Urinary bladder (tissue), 4 donors: Measurements from ENCODE around the gene TFE3. TPM values are rescaled to one million over a fixed set of nuclear protein-coding genes. Genes with fewer than 3 reads are reported as not detected.

Source experiments
- DNase-seq: peaks from one replicate; pipeline ENCODE4 v3.0.0-alpha.2; 2015; ENCODE audit errors: extremely low spot score
- H3K27ac ChIP-seq: one replicate; pipeline ENCODE4 v1.5.1; 2013; ENCODE audit warnings: low read depth, mild to moderate bottlenecking, moderate library complexity
- H3K36me3 ChIP-seq: one replicate; pipeline ENCODE4 v1.6.1; 2013; ENCODE audit warnings: mild to moderate bottlenecking, moderate library complexity; ENCODE audit not compliant: insufficient read depth
- H3K4me1 ChIP-seq: one replicate; pipeline ENCODE4 v1.6.1; 2013; ENCODE audit warnings: mild to moderate bottlenecking, moderate library complexity; ENCODE audit not compliant: insufficient read depth
- H3K4me3 ChIP-seq: one replicate; pipeline ENCODE4 v1.5.1; 2013; ENCODE audit warnings: low read depth, low read length
- WGBS: extraction: QIAGEN DNeasy Blood & Tissue Kit; methylation state at CpG from one replicate; pipeline ENCODE4 v1.1.7; 2013; 5-methylcytosine and 5-hydroxymethylcytosine counted together
- polyA plus RNA-seq: library from polyadenylated mRNA; stranded (reverse); fragments of 200-250 nt; gene quantifications from one replicate; pipeline ENCODE4 v1.2.3, GENCODE V29; 2013
- total RNA-seq: library from RNA; depleted of rRNA; stranded (reverse); fragments of >200 nt; gene quantifications from one replicate; pipeline ENCODE4 v1.2.3, GENCODE V29; 2014
- donor health status: healthy with polysubstance abuse.
- donor health status: healthy.

Gene TFE3
- total and polyA plus RNA-seq, 2 donors: 11.7 to 63.5 TPM

DNA sequence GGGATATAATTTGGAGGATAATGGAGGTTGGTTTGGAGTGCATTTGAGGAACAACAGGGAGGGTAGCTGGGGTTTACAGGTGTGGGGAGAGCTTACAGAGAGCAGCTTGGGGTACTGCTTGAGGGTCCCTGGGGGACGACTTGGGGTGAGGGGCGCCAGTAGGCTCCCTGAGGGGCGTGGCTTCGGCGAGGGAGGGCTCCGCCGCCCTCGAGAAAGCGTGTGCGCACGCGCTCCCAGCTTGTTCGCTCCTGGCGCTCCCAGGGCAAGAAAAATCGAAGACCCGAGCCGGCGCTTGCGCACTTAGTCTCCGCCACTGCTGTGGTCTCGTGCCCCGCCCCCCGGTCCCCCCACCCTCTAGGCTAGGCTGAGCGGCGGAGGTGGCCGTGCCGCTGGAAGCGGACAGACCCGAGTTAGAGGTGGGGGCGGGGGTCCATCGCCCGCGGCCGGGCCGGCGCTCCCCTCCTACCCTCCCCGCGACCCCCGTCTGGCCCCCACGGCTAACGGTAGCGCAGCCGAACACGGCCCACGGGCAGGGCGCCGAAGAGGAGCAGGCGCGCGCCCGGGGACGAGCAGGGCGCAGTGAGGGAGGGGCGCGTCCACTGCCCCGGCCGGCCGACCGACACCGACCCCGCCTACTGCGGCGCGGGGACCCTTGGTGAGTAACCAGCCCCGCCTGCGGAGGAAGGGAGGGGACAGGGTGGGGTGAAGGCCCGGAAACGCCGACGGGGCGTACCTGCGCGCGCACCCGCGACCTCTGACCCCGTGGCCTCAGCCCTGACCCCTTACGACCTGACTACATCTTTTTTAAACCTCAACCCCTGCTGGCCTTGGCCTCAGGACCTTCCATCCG lies 10.3 kb upstream of the TFE3 start:
- no peak for DNase-seq
- WGBS: under 1% methylated on average over 56 of the region's 79 CpGs

DNA sequence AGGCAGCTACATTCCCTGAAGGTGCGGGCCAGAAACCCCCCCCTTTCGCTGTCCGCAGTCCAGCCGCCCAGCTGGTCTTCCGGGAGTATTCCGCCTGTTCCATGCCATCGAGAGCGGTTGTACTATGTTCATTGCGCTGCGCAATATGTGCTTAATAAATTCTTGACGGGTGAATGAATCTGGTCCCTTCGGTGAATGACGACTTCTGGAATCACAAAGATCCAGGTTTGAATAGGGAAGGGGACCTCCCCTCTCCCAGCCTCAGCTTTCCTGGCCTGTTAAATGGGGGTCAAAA lies 777 bp upstream of the TFE3 start:
- Histone ChIP-seq H3K27ac (peak overlapping the region; percentile 79), H3K4me1 (peaks cover 2% of the 10 kb centered on the region), H3K4me3 (no peak overlapping the region), H3K36me3 (no peaks in the 10 kb centered on the region)
- WGBS: 16% methylated on average over 13 of the region's 13 CpGs
- no peak for DNase-seq

More for the DNA sequence above, 10.3 kb upstream of the TFE3 start:
- H3K27ac ChIP-seq: peak overlapping the region; percentile 89
- H3K36me3 ChIP-seq: no peaks in the 10 kb centered on the region
- H3K4me3 ChIP-seq: peak overlapping the region; percentile 86
- H3K4me1 ChIP-seq: peaks cover 4% of the 10 kb centered on the region

DNA sequence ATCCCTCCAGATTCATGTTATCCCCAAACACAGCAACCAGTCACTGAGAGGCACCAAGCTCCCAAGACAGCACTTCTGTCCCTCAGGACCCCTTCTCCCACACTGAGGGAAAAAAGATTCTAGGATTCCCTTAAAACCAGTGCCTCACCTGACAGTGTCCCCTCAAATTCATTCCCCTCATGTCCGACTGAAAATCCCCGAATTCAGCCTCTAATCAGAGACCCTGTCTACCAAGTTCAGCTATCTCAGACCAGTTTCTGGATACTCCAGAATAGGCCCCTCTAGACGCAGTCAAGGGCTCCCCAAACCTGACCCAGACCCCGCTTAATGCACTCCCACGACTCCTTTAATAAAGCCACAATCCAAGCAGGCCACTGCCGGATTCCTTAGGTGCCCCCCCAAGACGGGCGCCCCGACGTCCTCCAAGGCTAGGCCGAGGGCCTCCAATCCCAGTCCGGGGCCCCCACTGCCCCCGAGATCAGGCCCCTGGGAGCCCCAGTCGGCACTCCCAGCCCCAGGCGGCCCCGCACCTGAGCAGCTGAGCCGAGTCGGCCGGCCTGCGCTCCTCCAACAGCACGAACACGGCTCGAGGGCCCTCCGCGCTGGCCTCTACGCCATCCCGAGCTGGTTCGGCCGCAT lies 457 bp downstream of the TFE3 start:
- H3K27ac ChIP-seq: peak overlapping the region; percentile 99
- no peak for DNase-seq
- 0% methylated on average over 29 of the region's 29 CpGs for WGBS
- peaks cover 2% of the 10 kb centered on the region for H3K4me1 ChIP-seq
- H3K4me3 ChIP-seq: peak overlapping the region; percentile 89
- H3K36me3 ChIP-seq: no peaks in the 10 kb centered on the region

DNA sequence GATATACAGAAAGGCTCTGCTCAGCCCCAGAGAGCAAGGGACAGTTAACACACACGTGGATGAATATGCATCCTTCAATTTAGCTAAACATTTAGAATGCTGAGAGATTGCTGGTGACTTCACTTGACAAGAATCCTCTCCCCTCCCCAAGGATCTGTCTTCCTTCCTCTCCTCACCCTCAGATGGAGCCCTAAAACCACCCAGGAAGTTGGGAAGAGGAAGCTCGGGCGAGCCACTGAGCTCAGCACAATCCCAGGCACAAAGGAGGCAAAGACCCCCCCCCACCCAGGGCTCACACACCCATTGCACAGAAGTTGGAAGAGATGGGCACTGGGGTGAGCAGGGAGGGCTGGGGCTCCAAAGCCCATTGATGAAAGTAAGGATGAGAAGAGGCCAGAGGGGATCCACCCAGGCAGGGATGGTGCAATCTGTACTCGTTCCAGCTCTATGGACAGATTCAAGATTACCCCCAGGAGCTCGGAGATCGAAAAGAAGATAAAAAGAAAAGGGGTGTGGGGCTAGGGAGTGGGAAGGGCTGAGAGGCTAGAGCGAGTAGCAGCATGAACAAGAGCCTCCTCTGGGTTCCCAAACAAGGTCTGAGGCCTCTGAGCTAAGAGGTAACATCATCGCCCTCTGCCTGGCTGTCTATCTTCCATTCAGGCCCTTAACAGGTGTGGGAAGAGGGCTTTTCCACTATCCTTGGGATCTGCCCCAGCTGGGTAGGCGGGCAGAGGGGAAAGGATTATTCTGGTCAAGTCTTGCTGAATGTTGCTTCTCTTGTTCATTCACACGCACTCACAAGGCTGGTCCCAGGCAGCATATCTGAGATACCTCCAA lies 1.2 kb downstream of the TFE3 start:
- DNase-seq: no peak
- Histone ChIP-seq H3K36me3 (no peaks in the 10 kb centered on the region), H3K4me1 (peaks cover 2% of the 10 kb centered on the region), H3K27ac (peak overlapping the region; percentile 99), H3K4me3 (peak overlapping the region; percentile 89)
- 3% methylated on average over 10 of the region's 10 CpGs for WGBS

DNA sequence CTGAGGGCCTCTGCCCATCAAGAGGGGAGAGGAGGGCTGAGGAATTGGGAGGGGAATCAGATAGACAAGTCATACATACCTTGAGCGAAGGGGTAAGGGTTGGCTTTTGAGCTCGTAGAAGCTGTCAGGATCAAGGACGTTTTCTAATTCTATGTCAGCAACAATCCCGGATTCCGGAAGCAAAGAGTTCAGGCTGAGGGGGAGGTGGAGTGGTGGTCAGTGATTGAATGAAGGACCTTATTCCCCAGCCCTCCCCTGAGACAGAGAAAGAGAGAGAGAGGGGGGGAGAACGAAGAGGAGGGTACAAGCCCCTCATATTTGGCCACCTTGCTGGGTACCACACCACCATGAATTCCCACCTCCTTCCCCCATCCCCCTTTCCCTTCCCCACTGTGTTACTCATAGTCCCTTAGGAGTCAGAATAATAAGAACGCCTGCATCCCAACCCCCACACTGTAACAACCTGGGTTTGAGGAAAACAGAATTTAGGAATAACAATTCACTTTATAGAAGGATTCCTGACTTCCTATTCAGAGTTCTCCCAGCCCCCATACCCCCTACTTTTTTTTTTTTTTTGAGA lies 2.7 kb downstream of the TFE3 start:
- WGBS: 15% methylated on average over 7 of the region's 7 CpGs
- Histone ChIP-seq H3K36me3 (no peaks in the 10 kb centered on the region), H3K4me3 (no peak overlapping the region), H3K27ac (peak overlapping the region; percentile 67), H3K4me1 (peaks cover 2% of the 10 kb centered on the region)
- no peak for DNase-seq

DNA sequence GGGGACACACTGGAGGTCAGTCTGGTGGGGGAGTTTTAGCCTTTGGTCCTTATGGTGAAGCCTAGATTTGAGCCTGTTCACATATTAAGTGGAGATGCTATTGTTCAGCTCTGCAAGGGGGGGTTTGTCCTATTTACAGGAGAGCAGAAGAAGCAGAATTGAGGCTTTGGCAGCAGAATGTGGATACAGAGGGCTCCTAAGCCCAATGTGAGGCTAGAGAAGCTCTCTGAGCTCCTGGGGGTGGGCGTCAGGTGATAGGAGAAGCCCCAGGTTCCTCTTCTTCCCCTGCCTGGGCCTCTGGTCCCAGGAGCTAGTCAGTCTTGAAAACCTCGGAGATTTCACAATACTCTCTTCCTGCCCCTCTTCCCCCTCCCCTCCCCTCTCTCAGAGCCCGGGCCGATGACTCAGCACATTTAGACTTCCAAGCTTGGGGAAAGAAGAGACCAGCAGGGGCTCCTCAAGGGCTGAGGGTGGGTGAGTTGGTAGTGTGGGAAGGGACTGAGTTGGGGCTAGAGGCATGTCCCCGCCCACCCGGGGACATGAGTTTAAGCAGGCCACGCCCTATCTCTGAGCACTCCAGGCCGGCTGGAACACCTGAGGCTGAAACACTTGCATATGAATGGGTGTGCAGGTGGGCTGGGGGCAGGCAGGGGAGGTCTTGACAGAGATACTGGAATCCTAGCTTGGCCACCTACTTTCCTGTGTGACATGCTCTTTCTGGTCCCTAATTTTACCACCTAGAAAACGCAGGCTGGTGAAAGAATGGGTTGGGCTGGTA lies 3.4 kb downstream of the TFE3 start:
- Histone ChIP-seq H3K4me3 (no peak overlapping the region), H3K27ac (peak overlapping the region; percentile 81), H3K36me3 (no peaks in the 10 kb centered on the region), H3K4me1 (peaks cover 2% of the 10 kb centered on the region)
- peak; percentile 64 for DNase-seq
- WGBS: 5% methylated on average over 9 of the region's 9 CpGs

DNA sequence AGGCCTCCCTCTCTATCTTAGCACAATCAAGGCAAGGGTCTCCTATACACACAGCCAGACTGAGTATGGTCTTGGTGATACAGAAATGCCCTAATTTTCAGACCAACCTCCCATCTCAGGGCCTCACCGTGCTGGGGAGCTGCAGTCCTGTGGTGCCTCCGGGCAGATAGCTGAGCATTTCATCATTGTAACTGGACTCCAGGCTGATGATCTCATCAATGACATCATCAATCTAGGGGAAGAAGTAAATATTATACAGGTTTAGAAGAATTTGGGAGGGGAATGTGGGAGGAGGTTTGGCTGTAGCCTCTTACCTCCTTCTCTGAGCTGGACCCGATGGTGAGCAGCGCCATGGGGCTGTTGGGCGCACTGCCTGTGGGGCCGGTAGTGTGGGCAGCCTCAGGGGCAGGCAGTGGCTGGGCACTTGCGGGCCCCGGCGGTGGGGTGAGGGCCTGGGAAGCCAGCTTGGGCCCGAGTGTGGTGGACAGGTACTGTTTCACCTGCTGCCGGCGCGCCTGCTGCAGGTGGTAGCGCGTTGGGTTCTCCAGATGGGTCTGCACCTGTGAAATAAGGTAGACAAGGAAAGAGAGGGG lies 5.2 kb downstream of the TFE3 start:
- Histone ChIP-seq H3K36me3 (peaks cover 6% of the 10 kb centered on the region), H3K4me3 (no peak overlapping the region), H3K4me1 (peaks cover 2% of the 10 kb centered on the region), H3K27ac (no peak overlapping the region)
- no peak for DNase-seq
- whole genome bisulfite sequencing: 93% methylated on average over 15 of the region's 15 CpGs

DNA sequence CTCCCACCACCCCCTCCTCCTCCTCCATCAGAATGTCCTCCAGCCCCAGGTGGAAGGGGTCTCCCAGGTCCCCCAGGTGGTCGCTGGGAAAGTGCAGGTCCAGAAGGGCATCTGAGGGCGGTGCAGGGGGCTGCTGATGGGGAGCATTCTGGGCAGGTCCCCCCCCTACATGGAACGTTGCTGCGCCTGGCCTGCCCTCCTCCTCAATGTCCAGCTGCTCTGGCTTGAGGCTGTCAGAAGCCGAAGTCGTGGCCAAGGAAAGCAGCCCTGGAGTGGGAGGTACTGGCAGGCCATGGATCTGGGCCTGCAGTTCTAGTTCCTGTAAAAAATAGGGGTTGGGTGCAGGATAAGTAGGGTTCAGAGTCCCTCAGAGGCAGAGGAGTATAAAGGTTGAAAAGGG lies 12.9 kb downstream of the TFE3 start:
- no peak for DNase-seq
- H3K4me1 ChIP-seq: no peaks in the 10 kb centered on the region
- peaks cover 8% of the 10 kb centered on the region for H3K36me3 ChIP-seq
- 72% methylated on average over 6 of the region's 6 CpGs for WGBS
- H3K27ac ChIP-seq: no peak overlapping the region
- no peak overlapping the region for H3K4me3 ChIP-seq

DNA sequence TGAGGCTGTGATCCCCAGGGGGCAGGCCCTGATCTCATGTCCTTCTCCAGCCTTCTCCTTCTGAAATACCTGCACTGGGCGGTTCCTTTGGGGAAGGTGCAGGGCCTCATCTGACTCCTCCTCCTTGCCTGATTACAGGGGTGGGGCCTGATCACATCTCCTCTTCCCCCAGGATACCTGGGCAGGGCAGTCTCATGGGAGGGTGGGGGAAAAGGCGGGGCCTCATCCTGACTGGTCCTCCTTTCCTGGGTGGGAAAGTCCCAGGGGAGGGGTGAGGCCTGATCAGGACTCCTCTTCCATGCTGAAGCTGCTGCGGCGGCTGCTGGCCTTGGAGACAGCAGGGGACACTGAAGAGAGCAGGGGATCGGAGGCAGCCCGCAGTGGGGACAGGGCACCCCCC lies 13.3 kb downstream of the TFE3 start:
- 83% methylated on average over 6 of the region's 6 CpGs for WGBS
- no peak overlapping the region for H3K27ac ChIP-seq

DNA sequence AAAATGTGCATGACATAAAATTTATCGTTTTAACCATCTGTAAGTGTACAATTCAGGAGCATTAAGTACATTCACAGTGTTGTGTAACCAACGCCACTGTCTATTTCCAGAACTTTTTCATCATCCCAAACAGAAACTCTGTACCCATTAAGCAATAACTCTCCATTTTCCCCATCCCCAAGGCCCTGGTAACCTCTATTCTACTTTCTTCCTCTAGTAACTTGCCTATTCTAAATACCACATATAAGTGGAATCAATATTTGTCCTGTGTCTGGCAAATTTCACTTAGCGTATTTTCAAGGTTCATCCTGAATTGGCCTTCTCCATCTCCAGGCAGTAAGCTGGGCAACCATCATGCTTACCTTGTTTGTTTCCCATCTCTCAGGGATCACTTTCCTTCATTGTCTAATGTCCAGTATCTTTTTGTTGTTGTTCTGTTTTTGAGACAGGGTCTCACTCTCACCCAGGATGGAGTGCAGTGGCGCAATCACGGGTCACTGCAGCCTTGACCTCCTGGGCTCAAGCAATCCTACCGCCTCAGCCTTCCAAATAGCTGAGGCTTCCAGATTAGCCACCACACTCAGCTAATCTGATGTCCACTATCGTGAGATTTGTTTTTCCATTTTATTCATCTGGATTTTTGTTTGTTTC lies 23.4 kb downstream of the TFE3 start:
- Histone ChIP-seq H3K27ac (no peak overlapping the region), H3K4me1 (no peaks in the 10 kb centered on the region), H3K36me3 (no peaks in the 10 kb centered on the region), H3K4me3 (no peak overlapping the region)
- DNase-seq: no peak
- 87% methylated on average over 7 of the region's 7 CpGs for WGBS

More for the DNA sequence above, 13.3 kb downstream of the TFE3 start:
- Histone ChIP-seq H3K4me1 (no peaks in the 10 kb centered on the region), H3K4me3 (no peak overlapping the region), H3K36me3 (peaks cover 8% of the 10 kb centered on the region)
- DNase-seq: no peak

DNA sequence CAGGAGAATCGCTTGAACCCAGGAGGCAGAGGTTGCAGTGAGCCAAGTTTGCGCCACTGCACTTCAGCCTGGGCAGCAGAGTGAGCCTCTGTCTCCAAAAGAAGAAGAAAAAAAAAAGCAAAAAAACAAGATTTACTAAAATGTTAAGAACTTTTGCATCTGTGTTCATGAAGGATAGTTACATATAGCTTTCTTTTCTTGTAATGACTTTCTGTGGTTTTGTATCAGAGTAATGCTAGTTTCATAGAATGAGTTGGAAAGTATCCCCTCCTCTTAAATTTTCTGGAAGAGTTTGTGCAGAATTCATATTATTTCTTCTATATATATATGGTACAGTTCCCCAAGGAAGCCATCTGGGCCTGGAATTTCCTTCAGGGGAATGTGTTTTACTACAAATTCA lies 24.1 kb downstream of the TFE3 start:
- H3K36me3 ChIP-seq: no peaks in the 10 kb centered on the region
- no peak overlapping the region for H3K27ac ChIP-seq
- no peak overlapping the region for H3K4me3 ChIP-seq
- H3K4me1 ChIP-seq: no peaks in the 10 kb centered on the region
- no peak for DNase-seq
- WGBS: 93% methylated on average over 2 of the region's 2 CpGs

DNA sequence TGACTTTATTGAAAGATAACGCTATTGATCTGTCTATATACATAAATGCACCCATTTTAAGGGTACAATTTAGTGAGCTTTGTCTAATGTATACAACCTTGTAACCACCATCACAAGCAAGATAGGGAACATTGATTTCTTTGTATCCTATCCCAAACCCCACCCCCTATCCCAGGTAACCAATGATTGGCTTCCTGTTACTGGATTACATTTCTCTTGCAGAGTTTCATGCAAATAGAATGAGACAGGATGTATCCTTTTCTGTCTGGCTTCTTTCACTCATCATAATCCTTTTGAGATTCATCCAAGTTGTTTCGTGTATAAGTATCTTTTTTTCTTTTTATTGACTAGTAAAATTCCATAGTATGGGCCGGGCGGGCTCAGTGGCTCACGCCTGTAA lies 39.5 kb downstream of the TFE3 start:
- Histone ChIP-seq H3K36me3 (no peaks in the 10 kb centered on the region), H3K4me1 (no peaks in the 10 kb centered on the region), H3K27ac (no peak overlapping the region), H3K4me3 (no peak overlapping the region)
- no peak for DNase-seq
- WGBS: 53% methylated on average over 5 of the region's 5 CpGs
